G401.6 (cell line): ENCODE data around the gene FAM53A.
"Not testable (repeated sequence)": the region's sequence is repeated elsewhere in the genome, so short reads cannot be mapped to it uniquely, and the experiment has no call there.

ENCODE experiments used
- FAIRE-seq: peaks from 2 replicates; lab custom pipeline; 2012; peaks lifted over from hg19 to GRCh38; lab: Jason Lieb, UNC

Gene FAM53A

DNA sequence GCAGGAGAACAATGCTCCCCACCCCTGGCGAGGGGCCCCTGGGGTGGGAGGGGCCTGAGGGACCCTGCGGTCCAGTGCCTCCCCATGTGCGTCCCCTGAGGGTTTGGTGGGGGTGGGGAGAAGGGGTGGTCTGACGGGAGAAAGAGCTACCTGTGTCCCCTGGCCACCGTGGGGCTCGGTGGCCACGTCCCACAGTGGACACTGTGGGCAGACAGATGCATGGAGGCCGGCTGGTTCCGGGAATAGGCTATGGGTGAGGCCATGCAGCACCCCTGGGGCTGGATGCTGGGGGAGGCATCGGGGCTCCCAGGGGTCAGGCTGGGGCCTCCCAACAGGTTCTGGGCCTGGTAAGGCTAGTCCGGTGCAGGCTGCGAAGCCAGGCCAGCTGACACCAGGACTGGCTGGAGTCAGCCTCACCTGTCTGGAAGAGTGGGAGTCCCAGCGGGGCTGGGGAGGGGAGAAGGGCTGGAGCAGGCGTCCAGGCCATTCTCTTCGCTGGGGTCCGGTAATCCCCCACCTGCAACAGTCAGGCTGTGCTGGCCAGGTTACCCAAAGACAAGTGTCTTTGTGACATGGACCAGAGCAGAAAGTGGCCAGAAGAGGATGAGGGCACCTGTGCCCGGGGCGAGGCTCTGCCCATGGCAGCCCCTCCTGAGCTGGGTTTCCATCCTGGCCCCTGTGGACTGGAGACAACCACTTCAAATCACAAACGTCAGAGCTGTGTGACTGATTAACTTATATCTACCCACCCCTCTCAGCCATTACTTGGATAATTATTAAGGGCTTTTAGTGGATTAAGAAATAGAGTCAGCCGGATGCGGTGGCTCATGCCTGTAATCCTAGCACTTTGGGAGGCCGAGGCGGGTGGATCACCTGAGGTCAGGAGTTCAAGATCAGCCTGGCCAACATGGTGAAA lies 1.4 kb upstream of the FAM53A start:
- FAIRE-seq = no peak

DNA sequence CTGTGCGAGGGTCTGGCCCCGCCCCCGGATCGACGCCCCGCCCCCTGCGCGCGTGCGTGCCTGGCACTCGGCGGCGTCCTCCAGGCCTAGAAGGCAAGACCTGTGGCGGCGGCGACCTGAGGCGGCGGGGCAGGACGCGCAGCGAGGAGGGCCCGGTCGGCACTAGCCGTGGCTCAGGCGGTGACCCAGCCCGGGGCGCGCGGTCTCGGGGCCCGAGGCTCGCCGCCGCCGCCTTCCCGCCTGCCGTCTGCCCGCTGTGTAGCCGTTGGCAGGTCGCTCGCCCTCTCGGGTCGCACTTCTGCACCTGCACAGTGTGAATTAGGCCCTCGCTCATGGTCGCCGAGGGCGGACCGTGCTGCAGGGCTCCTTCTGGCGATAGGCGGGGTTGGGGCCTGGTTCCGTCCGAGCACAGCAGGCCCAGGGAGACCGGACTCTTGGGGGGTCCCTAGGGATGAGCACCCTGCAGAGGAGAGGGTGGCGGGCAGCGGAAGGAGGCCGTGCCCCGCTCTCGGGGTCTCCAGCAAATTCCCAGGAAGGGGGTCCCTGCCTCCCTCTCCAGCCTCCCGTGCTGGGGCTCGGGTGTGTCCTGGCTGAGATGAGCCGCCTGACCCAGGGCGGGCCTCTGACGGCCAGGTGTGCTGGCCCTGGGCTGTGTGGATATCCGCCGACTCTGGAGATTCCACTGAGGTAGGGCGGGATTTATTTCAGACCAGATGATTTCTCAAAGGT lies 557 bp upstream of the FAM53A start:
- FAIRE-seq = no peak

DNA sequence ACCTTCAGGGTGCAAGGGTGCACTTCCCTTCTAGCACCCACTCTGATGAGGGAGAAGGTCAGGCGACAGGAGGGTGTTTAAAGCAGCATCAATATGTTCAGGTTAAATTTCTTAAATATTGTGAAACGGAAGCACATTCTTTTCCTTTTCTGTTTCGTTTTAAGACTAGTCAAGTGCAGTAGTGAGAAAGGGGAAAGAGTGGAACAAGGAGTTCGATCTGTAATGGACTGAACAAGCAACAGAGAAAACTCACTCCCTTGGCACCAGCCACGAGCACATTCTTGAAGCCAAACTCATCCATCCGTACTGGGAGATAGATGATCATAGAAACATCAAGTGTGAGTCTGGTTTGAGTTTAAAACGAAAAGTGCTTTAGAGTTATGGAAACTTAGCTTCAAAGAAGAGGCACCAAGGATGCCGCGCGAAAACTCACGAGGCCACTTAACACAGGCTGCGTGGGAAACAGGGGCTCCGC lies 815 bp downstream of the FAM53A start:
- FAIRE-seq = no peak

DNA sequence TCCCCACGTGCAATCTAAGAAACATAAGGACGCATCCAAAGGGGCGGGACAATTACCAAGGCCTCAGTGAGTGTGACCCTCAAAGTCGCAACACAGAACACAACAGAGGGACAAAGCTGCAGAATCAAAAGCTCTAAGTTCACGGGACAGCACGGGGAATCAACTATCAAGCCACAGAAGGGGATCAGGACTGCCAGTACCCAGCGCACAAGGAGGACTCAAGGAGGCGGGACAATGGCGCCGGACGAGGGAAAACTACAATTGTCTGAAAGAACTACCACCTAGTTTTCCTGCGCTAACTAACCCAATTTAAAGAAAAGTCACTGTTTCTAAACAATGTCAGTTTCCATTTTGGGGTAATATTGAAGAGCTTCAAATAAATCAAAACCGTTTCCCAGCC lies 1.3 kb downstream of the FAM53A start:
- no peak for FAIRE-seq

DNA sequence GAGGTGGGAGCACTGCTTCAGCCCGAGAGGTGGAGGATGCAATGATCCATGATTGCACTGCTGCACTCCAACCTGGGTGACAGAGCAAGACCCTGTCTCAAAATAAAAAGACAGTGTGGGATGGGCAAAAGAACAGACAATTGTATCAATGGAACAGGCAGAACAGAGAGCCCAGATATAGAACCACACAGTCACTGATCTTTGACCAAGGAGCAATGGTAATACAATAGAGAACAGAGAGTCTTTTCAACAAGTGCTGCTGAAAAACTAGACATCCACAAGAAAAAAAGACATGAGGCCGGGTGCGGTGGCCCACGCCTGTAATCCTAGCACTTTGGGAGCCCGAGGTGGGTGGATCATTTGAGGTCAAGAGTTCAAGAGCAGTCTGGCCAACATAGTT lies 5.9 kb downstream of the FAM53A start:
- no peak for FAIRE-seq

DNA sequence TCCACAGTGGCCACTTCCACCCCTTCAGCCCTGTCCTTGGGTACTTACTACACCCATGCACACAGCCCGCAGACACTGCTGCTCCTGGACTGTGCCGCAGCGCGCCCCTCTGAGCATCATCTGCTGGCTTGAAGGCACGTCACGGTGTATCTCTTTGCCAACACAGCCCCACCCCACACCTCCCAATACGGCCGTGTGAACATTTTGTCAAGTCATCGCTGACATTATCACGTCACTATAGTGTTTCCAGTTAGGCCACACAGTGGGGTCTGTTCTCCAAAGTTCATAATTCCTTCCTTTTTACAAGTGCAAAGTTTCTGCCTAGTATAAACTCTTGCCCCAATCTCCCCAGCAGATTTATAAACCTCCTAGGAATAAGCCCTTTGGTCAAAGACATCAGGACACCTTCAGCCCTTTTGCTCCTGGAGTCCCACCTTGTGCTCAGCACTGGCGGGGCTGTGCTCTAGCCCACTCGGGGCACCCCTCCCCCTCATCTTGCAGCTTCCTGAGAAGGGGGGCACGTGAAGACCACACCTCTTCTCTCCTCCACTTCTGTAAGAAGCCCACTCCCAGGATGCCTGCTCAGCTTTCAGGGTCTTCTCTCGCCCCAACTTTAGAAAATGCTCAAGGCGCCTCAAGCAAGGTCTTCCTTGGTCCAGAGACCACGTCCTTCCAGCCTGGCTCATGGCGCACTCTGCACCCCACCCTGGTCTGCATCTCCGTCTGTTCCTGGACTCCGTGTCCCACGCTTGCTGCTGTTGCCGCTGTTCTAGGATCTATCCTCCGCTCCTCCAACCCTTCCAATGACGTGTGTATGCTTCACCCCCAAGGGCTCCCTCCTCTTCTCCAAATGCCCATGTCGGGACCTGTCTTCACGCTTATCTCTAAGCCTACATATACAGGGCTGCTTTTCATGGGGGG lies 7.2 kb downstream of the FAM53A start:
- FAIRE-seq = no peak

DNA sequence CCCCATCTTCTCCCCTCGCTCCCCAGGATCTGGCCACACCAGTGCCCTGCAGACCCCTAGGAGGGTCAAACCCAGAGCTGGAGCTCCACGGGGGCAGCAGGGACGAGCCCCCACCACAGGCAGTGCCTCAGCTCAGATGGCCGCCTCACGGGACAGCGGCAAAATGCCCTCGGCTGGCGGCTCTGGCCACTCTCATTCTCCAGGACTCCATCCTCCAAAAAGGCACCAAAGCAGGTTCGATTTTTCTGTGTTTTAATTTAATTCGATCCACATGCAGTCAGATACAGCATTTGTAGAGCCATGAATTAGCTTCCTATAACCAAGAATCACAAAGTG lies 8.3 kb downstream of the FAM53A start:
- FAIRE-seq = no peak

DNA sequence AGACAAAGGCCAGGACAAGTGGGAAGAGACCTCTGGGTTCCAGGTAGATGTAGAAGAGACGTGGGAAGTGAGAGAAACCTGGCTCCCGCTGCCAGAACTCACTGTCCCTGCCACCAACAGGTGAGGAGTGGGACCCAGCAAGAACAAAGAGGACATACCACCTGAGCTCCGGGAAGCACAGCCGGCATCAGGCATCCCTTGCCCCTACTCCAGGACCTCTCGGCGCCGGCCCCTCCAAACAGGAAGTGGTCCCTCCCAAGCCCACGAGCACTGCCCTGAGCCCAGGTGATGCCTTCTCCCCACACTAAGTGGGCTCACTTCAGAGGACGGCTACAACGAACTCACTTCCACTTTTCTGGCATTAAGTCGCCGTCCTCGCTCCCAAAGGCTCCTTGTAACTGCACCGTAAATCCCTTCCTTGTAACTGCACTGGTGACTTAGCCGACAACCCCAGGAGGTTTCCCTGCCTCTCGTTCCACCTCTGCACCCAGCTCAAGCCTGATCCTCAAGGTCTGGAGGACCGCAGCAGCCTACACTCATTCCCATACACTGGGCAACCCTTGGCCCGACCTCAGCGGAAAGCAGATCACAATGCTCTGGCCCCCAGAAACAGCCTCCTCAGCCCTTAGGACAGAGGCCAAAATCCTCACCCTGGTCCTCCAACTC lies 8.8 kb downstream of the FAM53A start:
- no peak for FAIRE-seq

DNA sequence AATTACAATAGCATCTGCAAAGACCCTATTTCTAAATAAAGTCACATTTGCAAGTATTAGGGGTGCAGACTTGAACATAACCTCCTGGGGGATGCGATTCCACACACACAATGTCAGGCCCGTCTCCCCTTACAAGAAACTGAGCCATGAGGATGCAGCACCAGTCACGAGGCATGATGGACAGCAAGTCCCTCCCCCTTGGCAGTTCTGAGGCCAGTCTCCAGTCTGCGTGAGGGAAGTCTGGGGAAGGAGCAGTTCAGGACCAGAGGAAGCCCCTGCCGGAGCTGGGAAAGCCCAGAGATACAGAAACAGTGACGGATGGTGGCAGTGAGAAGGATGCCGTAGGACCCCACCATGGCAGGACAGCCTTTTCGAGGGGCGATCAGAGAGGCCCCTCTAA lies 9.4 kb downstream of the FAM53A start:
- FAIRE-seq = no peak

DNA sequence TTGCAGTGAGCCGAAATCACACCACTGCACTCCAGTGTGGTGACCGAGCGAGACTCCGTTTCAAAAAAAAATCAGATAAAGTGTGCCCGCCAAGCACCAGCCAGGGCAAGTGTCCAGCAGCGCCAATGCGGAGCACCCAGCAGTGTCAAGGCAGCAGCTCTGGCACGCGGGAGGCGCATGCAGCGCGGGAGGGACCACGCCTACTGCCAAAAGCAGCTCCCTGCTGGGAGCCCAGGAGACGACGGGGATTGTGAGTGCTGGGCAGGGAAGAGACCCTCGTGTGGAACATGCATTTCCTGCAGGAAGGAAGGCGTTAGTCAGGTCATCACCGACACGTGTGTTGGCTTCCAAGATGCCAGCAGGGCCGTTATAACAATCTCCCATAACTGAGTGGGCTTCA lies 10.4 kb downstream of the FAM53A start:
- FAIRE-seq = no peak

DNA sequence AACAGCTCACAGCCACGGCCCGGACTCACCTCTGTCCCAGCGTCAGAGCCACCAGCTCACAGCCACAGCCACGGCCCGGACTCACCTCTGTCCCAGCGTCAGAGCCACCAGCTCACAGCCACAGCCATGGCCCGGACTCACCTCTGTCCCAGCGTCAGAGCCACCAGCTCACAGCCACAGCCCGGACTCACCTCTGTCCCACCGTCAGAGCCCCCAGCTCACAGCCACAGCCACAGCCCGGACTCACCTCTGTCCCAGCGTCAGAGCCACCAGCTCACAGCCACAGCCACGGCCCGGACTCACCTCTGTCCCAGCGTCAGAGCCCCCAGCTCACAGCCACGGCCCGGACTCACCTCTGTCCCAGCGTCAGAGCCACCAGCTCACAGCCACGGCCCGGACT lies 13.1 kb downstream of the FAM53A start:
- not testable (repeated sequence) for FAIRE-seq

DNA sequence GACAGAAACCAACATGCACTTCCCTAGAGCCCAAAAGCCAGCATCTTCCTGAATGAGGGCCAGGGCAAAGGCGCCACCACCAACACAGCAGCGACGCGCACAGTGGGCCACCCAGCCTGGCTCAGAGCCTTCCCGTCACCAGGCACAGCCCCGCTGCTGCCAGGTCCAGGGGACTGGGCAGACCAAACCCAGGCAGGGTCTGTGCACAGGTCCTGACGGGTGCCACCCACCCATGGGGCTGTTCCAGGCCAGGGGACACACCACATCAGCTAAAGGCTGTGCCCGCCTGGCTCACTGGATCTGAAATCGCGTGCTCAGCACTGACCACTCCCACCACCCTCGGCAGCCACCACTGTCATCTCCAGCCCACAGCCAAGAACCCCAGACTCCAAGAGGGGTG lies 13.8 kb downstream of the FAM53A start:
- FAIRE-seq = no peak

DNA sequence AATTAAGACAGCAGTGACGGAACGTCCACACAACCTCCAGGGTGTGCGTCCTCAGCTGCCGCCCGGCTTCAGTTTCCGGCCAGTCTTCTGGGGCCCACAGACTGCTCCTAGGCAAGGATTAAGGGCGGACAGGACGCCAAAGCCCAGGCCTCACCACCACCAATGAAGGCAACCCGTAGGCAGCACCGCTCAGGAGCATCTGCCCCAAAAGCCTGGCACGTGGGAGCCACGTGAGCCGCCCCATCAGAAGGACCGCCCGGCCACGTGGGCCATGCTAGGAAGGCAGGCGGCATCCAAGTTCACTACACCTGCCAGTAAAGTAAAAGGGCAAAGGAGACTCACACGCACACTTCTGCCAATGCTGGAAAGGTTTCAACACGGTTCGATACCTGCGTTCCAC lies 14.3 kb downstream of the FAM53A start:
- no peak for FAIRE-seq

DNA sequence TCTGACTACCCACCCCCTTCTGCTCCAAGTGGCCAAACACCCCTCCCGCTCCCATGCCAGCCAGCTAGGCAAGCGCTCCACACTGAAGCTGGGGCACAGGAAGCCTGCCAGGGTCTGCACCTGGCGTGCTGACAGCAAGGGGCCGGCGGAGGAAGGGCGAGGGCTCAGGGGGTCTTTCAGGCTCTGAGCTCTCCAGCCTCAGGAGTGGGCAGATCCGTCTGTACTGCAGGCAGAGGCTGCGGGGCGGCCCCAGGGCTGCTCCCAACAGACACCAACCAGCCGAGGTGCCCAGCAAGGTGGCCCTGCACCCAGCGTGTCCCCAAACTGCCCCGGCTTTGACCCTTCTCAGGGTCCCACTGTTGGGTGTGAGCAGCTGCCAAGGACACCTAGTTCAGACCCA lies 14.8 kb downstream of the FAM53A start:
- FAIRE-seq = no peak

DNA sequence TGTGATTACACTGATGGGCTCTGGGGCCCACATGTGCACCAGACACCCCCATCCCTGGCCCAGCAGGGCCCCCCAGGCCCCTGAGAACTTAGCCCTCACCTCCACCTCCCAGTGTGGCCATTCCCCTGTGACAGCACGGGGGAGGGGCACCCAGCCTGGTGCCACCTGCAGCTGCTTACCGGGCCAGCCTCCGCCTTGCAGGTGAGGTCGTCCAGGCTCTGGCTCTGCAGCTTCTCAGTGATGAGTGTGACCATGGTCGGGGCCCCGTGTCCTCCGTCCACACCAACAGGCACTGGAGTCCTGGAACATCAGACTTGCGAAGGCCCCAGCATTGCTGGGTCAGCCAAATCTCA lies 15.6 kb downstream of the FAM53A start:
- FAIRE-seq = no peak

DNA sequence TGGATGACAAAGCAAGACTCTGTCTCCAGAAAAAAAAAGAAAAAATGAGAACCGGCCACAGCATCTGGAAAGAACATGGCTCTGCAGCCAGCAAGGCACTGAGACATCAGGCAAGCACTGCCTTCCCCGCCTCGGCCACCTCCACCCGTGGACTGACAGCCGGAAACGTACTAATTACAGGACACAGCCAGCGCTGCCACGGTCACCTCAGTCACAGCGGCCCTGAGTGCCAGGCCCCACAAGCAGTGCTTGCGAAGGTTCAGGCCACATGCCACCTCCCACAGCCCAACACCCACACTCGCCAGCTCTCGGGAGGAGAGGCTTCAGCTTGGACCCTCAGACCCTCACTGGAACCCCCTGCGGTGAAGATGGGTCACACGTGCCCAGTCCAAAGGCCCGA lies 16.8 kb downstream of the FAM53A start:
- no peak for FAIRE-seq

DNA sequence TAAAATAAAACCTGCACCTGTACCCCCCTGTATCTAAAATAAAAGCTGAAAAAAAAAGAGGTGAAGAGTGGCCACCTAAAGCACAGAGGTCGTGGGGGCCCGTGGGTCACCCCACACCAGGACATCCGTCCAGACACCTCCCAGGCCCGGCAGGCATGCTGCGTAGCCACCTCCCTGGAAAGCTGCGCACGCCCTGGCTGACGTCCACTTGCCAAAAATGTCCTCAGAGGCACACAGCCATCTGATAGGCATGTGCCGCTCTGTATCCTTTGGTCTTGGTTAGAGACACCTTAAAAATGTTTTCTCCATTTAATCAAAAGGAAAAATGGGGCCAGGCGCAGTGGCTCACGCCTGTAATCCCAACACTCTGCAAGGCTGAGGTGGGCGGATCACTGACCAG lies 17.7 kb downstream of the FAM53A start:
- no peak for FAIRE-seq

DNA sequence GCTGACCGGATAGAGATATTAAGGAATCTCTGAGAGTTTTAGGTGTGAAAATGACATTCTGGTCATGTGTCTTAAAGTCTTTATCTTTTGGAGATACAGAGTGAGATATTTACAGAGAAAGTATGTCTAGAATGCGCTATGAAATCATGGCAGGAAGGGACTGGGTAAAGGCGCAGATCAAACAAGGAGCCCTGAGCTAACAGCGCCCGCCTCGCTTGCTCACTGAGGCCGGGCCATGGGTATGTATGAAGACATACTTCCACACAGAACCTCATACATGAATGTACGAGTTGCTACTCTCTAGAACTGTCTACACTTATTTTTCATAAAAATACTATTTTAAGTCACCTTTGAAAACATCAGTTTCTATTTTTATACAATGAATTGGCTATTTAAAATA lies 20.0 kb downstream of the FAM53A start:
- no peak for FAIRE-seq

DNA sequence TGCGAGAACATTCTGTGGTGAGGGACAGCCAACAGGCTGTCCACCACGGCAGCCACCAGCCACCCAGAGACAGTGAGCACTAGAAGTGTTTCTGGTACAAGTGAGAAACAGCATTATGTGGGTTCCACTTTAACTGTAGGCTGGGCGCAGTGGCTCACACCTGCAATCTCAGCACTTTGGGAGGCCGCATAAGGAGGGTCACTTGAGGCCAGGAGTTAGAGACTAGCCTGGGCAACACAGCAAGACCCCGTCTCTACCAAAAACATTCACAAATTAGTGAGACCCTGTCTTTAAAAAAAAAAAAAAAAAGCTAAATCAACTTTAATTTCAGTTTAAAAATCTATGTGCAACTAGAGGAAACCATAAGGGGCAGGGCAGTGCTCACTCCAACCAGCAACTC lies 20.6 kb downstream of the FAM53A start:
- FAIRE-seq = no peak

DNA sequence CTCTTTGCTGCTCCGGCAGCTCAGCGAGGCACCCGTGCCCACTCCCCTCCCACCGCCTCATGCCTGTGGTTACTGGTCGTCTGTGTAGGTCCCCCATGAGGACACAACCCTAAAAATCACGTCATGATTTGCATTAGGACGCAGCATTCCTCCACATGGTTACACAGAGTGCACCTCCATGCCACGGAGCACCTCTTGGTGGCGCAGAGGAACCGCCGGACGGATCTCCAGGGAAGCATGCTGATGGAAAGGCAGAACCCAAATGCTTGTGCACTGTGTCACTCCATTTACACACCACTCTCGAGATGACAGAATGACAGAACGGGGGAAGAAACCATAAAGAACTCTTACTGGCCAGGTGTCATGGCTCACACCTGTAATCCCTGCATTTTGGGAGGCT lies 22.4 kb downstream of the FAM53A start:
- no peak for FAIRE-seq

DNA sequence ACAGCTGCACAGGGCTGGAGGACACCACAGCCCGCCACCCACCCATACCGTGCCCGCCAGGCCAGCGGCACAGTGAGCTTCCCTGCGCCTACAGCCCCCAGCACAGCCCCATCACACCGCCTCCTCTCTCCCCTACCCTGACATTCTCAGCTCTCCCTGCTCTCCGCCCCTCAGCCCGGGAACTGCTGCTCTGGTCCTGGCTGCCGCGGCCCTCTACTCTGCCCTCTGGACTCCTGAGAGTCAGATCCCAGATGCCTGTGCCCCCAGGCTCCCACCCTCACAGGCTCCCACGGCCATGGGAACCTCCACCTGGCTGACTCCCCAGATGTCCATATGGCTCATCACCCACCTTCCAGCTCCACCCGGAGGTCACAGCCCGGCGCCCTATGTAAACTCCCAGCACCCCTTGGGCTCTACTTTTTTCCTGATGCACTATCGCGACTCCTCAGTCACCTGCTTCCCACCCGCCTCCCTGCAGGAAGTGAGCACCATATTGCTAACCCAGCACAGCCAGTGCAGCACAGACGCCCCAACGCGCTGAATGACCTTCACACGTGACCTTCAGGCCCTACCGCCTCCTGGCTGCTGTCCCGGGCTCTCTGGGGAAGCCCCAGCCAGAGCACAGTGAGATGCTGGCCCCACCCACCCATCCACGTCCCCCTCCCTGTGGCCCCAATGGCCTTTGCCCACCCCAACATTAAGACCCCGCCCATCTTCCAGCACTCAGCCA lies 23.0 kb downstream of the FAM53A start:
- no peak for FAIRE-seq
